ENCODE measurements around the gene UGT1A7. TPM values are rescaled to one million over a fixed set of nuclear protein-coding genes. Genes with fewer than 3 reads are reported as not detected.

The UGT1A7 gene
- total and polyA plus RNA-seq, 12 donors: 0.11 to 10.1 (median 0.74) TPM; not detected in 3

DNA sequence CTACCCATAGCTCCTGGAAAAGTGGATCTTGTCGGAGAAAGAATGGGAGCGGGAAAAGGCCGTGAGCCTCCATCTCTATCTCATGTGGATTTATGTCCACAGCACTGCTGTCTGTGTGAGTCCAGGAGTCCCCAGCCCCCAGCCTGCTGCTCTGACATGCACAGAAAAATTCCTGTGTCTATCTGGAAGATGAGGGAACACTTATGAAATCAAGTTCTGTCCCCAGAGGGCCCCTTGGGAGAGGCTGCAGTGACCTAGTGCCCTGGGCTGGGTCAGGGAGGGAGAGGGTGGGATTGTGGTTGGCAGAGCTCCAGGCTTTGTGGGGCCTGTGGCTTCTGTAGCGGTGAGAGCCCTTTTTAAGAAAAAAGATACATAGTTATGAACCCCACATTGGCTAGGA, 135.1 kb downstream of the UGT1A7 start:
- no peaks in the 10 kb centered on the region for H3K9me3 ChIP-seq (replicated peaks in 1 of 3)
- H3K27me3 ChIP-seq: no peaks in the 10 kb centered on the region
- 79 to 86% (median 82%) methylated on average over 4 of the region's 4 CpGs for WGBS, 4 donors
- no peaks in the 10 kb centered on the region for H3K36me3 ChIP-seq (replicated peaks in 1 of 2)
- peak in 1 of 7 donors; percentile 3 for DNase-seq
- no peak for TF ChIP-seq POLR2A (IDR thresholded peaks at IDR 0.05)
- TF ChIP-seq, protein P1, sequence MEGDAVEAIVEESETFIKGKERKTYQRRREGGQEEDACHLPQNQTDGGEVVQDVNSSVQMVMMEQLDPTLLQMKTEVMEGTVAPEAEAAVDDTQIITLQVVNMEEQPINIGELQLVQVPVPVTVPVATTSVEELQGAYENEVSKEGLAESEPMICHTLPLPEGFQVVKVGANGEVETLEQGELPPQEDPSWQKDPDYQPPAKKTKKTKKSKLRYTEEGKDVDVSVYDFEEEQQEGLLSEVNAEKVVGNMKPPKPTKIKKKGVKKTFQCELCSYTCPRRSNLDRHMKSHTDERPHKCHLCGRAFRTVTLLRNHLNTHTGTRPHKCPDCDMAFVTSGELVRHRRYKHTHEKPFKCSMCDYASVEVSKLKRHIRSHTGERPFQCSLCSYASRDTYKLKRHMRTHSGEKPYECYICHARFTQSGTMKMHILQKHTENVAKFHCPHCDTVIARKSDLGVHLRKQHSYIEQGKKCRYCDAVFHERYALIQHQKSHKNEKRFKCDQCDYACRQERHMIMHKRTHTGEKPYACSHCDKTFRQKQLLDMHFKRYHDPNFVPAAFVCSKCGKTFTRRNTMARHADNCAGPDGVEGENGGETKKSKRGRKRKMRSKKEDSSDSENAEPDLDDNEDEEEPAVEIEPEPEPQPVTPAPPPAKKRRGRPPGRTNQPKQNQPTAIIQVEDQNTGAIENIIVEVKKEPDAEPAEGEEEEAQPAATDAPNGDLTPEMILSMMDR (IDR thresholded peaks at IDR 0.05): no peak
- H3K27ac ChIP-seq: no peak overlapping the region
- intact Hi-C loops (cut with DNase I): no loop called here
- H3K4me1 ChIP-seq (replicated peaks in 1 of 2): no peaks in the 10 kb centered on the region
- H3K4me3 ChIP-seq: no peak overlapping the region

DNA sequence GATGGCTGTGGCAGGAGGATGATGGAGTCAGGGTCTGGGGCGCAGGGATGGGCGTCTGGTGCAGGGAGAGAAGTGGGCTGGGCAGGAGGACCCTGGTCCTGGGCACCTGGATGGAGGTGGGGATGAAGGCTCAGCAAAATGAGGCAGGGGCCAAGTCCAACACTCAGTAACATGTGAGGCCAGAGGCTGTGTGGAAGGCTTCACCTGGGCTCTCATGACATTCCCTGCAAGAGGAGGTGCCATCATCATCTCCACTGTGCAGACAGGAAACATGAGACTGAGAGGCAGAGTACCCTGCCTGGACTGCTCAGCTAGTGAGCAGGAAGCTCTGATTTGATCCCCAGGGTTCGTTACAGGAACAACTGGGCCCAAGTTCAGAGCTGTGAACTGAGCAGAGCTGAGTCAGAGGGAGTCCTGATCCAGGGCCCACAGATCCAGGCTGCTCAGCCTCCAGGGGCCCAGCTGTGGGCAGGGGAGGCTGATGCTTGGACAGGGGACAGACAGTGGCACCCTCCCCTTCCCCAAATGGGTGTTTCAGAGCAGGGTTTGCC, 135.7 kb downstream of the UGT1A7 start:
- H3K27me3 ChIP-seq: no peaks in the 10 kb centered on the region
- no peaks in the 10 kb centered on the region for H3K9me3 ChIP-seq (replicated peaks in 1 of 3)
- peak in 1 of 7 donors; percentile 9 for DNase-seq
- H3K4me1 ChIP-seq (replicated peaks in 1 of 2): no peaks in the 10 kb centered on the region
- no peak overlapping the region for H3K27ac ChIP-seq
- H3K4me3 ChIP-seq: no peak overlapping the region
- intact Hi-C loops (cut with DNase I): no loop called here
- WGBS, 4 donors: 70 to 89% (median 82%) methylated on average over 2 to 3 of the region's 3 CpGs
- H3K36me3 ChIP-seq (replicated peaks in 1 of 2): no peaks in the 10 kb centered on the region
- TF ChIP-seq POLR2A (IDR thresholded peaks at IDR 0.05): no peak
- TF ChIP-seq, protein P1 (IDR thresholded peaks at IDR 0.05): no peak

DNA sequence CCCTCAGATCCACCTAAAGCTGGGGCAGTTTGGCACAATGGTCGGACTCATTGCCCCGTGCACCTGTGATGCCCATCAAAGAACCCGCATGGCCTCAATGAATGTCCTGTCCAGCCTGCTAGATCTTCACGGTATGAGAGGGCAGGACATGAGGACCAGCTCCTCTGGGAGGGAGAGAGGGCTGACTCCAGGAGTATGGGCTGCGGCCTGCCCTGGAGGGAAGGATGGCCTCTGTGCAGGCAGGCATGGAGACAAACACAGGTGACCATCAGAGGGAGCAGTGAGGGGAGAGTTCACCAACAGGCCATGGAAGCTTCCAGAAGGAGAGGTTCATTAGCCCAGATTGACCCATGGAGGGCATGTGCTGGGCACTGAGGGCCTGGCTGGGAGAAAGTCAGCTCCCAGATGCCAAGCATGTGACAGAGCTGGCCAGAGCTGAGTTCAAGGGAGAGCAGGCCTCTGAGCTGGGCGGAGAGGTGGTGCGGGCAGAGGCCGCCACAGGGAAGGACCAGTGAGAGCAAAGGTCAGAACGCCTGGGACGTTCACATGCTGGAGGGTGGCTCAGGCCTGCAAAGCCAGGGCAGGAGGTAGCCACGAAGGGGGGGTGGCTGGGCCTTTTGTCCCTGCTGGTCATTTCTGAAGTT, 136.4 kb downstream of the UGT1A7 start:
- Histone ChIP-seq H3K4me3 (no peak overlapping the region), H3K9me3 (replicated peaks in 1 of 3) (no peaks in the 10 kb centered on the region), H3K27me3 (no peaks in the 10 kb centered on the region), H3K4me1 (replicated peaks in 1 of 2) (no peaks in the 10 kb centered on the region), H3K36me3 (replicated peaks in 1 of 2) (no peaks in the 10 kb centered on the region), H3K27ac (no peak overlapping the region)
- DNase-seq: peak in 1 of 7 donors; percentile 8
- WGBS, 4 donors: 77 to 90% (median 88%) methylated on average over 11 of the region's 11 CpGs
- TF ChIP-seq POLR2A (IDR thresholded peaks at IDR 0.05): no peak
- TF ChIP-seq, protein P1 (IDR thresholded peaks at IDR 0.05): no peak
- intact Hi-C loops (cut with DNase I): no loop called here

DNA sequence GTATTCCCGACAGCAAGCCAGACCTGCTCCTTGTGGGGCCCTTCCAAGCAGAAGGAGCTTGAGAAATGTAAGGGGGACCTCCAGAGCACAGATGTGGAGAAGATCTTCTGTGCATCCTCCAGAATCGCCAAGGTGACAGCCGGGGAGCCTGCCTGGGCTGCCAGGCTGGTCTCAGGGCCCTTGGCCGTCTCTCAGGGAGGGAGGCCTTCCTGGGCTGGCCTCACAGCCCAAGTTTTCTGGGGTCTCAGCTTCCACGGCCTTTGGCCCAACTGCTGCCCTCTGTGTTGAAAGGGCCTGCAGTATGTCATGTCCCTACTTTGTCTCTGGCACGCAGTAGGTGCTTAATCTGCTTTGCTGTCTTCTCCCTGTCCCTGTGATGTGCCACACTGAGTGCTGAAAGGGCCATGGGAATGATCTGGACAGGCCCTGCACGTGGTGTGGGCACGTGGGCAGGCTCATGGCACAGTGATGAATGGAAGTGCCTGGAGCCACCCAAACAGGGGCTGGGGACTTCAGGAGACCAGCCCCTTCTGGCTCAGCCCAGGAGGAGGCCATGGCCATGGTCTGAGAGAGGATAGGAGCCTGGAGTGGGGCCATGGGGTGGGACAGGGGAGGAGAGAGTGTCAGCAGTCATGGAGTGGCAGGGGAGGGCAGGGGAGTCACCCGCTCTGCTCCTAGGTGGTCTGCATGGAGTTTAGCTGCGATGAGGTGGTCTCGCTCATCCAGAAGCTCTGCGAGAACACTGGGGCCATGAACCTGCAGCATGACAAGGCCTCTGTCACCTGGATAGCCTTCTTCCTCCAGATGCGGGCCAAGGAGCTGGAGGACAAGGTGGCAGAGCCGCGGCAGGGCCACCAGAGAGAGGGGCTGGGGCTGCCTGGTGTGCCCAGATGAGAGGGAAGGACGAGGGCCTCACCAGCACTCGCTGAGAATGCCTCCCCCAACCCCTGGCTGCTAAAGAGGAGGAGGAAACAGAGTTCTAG, 137.2 kb downstream of the UGT1A7 start:
- WGBS, 4 donors: 70 to 77% (median 75%) methylated on average over 9 to 17 of the region's 17 CpGs
- DNase-seq: peak in 1 of 7 donors; percentile 3

More for the DNA sequence above, 137.2 kb downstream of the UGT1A7 start:
- no peak overlapping the region for H3K4me3 ChIP-seq
- TF ChIP-seq, protein P1 (IDR thresholded peaks at IDR 0.05): no peak
- TF ChIP-seq POLR2A (IDR thresholded peaks at IDR 0.05): no peak
- no peak overlapping the region for H3K27ac ChIP-seq
- H3K36me3 ChIP-seq (replicated peaks in 1 of 2): no peaks in the 10 kb centered on the region
- H3K27me3 ChIP-seq: no peaks in the 10 kb centered on the region
- no peaks in the 10 kb centered on the region for H3K4me1 ChIP-seq (replicated peaks in 1 of 2)
- no peaks in the 10 kb centered on the region for H3K9me3 ChIP-seq (replicated peaks in 1 of 3)
- intact Hi-C loops (cut with DNase I): no loop called here

Measured in adrenal gland (tissue), 12 donors.